Measurements from ENCODE around the gene GLG1.
"Not testable (repeated sequence)": the region's sequence is repeated elsewhere in the genome, so short reads cannot be mapped to it uniquely, and the experiment has no call there.

The GLG1 gene

GRCh38 chr16:74537746-74538145 is 69.2 kb downstream of the GLG1 start:
- DNase-seq (ENCODE audit: low read depth), result not testable (repeated sequence)

- DNase-seq (ENCODE audit: low read depth), result not testable (repeated sequence)
Measured at GRCh38 chr16:74534650-74535049, 72.3 kb downstream of the GLG1 start.

- DNase-seq (ENCODE audit: low read depth), result no peak
Measured at GRCh38 chr16:74524926-74525325, 82.0 kb downstream of the GLG1 start.

- DNase-seq (ENCODE audit: low read depth), result no peak
Measured at GRCh38 chr16:74524117-74524516, 82.8 kb downstream of the GLG1 start.

- DNase-seq (ENCODE audit: low read depth), result not testable (repeated sequence)
Measured at GRCh38 chr16:74523706-74524105, 83.2 kb downstream of the GLG1 start.

- no peak for DNase-seq (ENCODE audit: low read depth)
Measured at GRCh38 chr16:74522160-74522559, 84.8 kb downstream of the GLG1 start.

GRCh38 chr16:74521691-74522090 is 85.2 kb downstream of the GLG1 start:
- DNase-seq (ENCODE audit: low read depth), result no peak

- not testable (repeated sequence) for DNase-seq (ENCODE audit: low read depth)
Measured at GRCh38 chr16:74518934-74519333, 88.0 kb downstream of the GLG1 start.

- DNase-seq (ENCODE audit: low read depth), result no peak
Measured at GRCh38 chr16:74511961-74512360, 95.0 kb downstream of the GLG1 start.

GRCh38 chr16:74505011-74505410 is 101.9 kb downstream of the GLG1 start:
- DNase-seq (ENCODE audit: low read depth), result no peak

- DNase-seq (ENCODE audit: low read depth), result no peak
Measured at GRCh38 chr16:74503412-74503811, 103.5 kb downstream of the GLG1 start.

GRCh38 chr16:74501484-74502478 is 105.1 kb downstream of the GLG1 start:
- DNase-seq (ENCODE audit: low read depth), result no peak

- no peak for DNase-seq (ENCODE audit: low read depth)
Measured at GRCh38 chr16:74500907-74501306, 106.0 kb downstream of the GLG1 start.

GRCh38 chr16:74499114-74499513 is 107.8 kb downstream of the GLG1 start:
- no peak for DNase-seq (ENCODE audit: low read depth)

- no peak for DNase-seq (ENCODE audit: low read depth)
Measured at GRCh38 chr16:74497761-74498160, 109.2 kb downstream of the GLG1 start.

GRCh38 chr16:74496054-74496453 is 110.9 kb downstream of the GLG1 start:
- no peak for DNase-seq (ENCODE audit: low read depth)

GRCh38 chr16:74492976-74493375 is 113.9 kb downstream of the GLG1 start:
- DNase-seq (ENCODE audit: low read depth), result no peak

- no peak for DNase-seq (ENCODE audit: low read depth)
Measured at GRCh38 chr16:74487634-74488495, 119.0 kb downstream of the GLG1 start.

- no peak for DNase-seq (ENCODE audit: low read depth)
Measured at GRCh38 chr16:74485916-74486315, 121.0 kb downstream of the GLG1 start.

- no peak for DNase-seq (ENCODE audit: low read depth)
Measured at GRCh38 chr16:74480150-74481029, 126.5 kb downstream of the GLG1 start.

GRCh38 chr16:74477226-74477625 is 129.7 kb downstream of the GLG1 start:
- DNase-seq (ENCODE audit: low read depth), result no peak

GRCh38 chr16:74474416-74474815 is 132.5 kb downstream of the GLG1 start:
- DNase-seq (ENCODE audit: low read depth), result no peak
